RWPE2 (cell line): ENCODE results near the gene ITPRIPL2.

Source experiments
- ATAC-seq: fragments of 200-7000 bp; cut with Tn5 transposase; 3 replicates; pipeline ENCODE4 v1.9.1; 2021; ENCODE audit warnings: low read depth
- DNase-seq: peaks from one replicate; pipeline ENCODE4 v3.0.0-alpha.2; 2020; ENCODE audit warnings: low spot score
- H3K27ac ChIP-seq: fragments of 450-650 bp; 2 replicates; pipeline ENCODE4 v1.5.1; 2017; ENCODE audit warnings: mild to moderate bottlenecking; ENCODE audit not compliant: poor library complexity, severe bottlenecking
- H3K27me3 ChIP-seq: fragments of 250-450 bp; sonication (Bioruptor Pico); 2 replicates; pipeline ENCODE4 v1.5.1; 2021; ENCODE audit warnings: mild to moderate bottlenecking, moderate library complexity; ENCODE audit not compliant: insufficient read depth, poor library complexity, severe bottlenecking
- H3K36me3 ChIP-seq: fragments of 250-450 bp; sonication (Bioruptor Pico); 2 replicates; pipeline ENCODE4 v1.5.1; 2020; ENCODE audit warnings: low read depth, mild to moderate bottlenecking, moderate library complexity
- H3K4me1 ChIP-seq: fragments of 250-450 bp; sonication (Bioruptor Pico); 2 replicates; pipeline ENCODE4 v1.5.1; 2021; ENCODE audit warnings: mild to moderate bottlenecking, moderate library complexity; ENCODE audit not compliant: insufficient read depth, poor library complexity, severe bottlenecking
- H3K4me3 ChIP-seq: fragments of 250-450 bp; sonication (Bioruptor Pico); 2 replicates; pipeline ENCODE4 v1.5.1; 2021; ENCODE audit warnings: mild to moderate bottlenecking, moderate library complexity; ENCODE audit not compliant: severe bottlenecking
- H3K9me3 ChIP-seq: fragments of 250-450 bp; sonication (Bioruptor Pico); 2 replicates; pipeline ENCODE4 v1.5.1; 2021; ENCODE audit warnings: mild to moderate bottlenecking, moderate library complexity; ENCODE audit not compliant: severe bottlenecking
- TF ChIP-seq, protein P1 (sequence below): fragments of 450-650 bp; IDR thresholded peaks from one replicate; pipeline ENCODE4 v1.5.1; 2017; ENCODE audit warnings: mild to moderate bottlenecking, moderate library complexity; ENCODE audit not compliant: poor library complexity, severe bottlenecking

Gene ITPRIPL2

DNA sequence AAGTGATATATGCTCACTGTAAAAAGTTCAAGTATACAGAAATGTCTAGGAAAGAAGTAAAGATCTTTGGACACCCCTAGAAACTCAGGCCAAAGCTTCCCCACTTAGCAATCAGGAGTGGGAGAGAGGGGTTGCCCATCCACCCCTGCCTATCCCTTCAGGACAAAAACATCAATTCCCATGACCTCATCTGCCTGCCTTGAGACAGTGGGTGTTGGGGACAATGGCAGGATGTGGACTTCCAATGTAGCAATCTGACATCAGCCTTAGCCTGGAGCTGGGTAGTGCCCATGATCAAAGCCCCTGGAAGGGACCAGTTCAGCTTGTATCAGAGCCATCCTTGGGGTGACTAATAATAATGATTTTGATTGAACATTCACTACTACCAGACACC lies 18.1 kb downstream of the ITPRIPL2 start:
- ATAC-seq, result no peak
- no peak for DNase-seq
- H3K27ac ChIP-seq, result peak overlapping the region; percentile 53

DNA sequence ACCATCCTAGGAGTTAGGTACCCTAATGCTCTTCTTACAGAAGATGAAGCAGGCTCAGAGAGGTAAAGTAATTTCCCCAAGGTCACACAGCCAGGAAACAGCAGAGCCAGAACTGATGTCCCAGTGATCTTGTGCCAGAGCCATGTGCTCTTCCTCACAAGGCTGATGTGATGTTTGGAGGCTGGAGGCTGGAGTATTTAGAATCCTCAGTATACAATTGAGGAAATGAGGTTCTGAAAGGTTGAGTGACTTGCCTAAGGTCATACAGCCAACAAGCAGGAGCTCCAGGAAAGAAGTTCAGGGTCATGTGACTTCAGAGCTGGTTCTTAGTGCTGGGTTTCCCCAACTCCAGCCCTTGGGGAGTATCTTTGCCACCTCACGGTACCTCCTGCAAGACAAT lies 18.5 kb downstream of the ITPRIPL2 start:
- Histone ChIP-seq H3K4me3 (no peak overlapping the region), H3K36me3 (no peaks in the 10 kb centered on the region), H3K27ac (no peak overlapping the region), H3K4me1 (peaks cover 33% of the 10 kb centered on the region), H3K9me3 (no peaks in the 10 kb centered on the region), H3K27me3 (no peaks in the 10 kb centered on the region)
- ATAC-seq, result no peak
- DNase-seq, result no peak
- TF ChIP-seq, protein P1, sequence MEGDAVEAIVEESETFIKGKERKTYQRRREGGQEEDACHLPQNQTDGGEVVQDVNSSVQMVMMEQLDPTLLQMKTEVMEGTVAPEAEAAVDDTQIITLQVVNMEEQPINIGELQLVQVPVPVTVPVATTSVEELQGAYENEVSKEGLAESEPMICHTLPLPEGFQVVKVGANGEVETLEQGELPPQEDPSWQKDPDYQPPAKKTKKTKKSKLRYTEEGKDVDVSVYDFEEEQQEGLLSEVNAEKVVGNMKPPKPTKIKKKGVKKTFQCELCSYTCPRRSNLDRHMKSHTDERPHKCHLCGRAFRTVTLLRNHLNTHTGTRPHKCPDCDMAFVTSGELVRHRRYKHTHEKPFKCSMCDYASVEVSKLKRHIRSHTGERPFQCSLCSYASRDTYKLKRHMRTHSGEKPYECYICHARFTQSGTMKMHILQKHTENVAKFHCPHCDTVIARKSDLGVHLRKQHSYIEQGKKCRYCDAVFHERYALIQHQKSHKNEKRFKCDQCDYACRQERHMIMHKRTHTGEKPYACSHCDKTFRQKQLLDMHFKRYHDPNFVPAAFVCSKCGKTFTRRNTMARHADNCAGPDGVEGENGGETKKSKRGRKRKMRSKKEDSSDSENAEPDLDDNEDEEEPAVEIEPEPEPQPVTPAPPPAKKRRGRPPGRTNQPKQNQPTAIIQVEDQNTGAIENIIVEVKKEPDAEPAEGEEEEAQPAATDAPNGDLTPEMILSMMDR, result no peak

More for the DNA sequence above, 18.1 kb downstream of the ITPRIPL2 start:
- H3K9me3 ChIP-seq, result no peaks in the 10 kb centered on the region
- TF ChIP-seq, protein P1, result no peak
- H3K4me3 ChIP-seq, result no peak overlapping the region
- H3K36me3 ChIP-seq, result no peaks in the 10 kb centered on the region
- H3K4me1 ChIP-seq, result peaks cover 28% of the 10 kb centered on the region
- H3K27me3 ChIP-seq, result no peaks in the 10 kb centered on the region

DNA sequence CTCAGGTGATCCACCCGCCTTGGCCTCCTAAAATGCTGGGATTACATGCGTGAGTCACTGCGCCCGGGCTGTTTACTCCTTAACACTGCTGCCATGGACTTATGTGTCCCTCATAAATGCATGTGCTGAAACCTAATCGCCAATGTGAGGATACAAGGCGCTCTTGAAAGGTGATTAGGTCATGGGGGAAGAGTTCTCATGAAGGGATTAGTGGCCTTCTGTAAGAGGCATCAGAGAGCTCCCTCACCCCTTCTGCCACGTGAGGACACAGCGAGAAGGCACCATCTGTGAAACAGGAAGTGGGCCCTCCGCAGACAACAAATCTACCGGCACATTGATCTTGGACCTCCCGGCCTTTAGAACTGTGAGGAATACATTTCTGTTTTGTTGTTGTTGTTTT lies 19.1 kb downstream of the ITPRIPL2 start:
- Histone ChIP-seq H3K4me3 (no peak overlapping the region), H3K9me3 (no peaks in the 10 kb centered on the region), H3K27me3 (no peaks in the 10 kb centered on the region), H3K36me3 (no peaks in the 10 kb centered on the region), H3K4me1 (peaks cover 39% of the 10 kb centered on the region), H3K27ac (no peak overlapping the region)
- TF ChIP-seq, protein P1, result no peak
- DNase-seq, result no peak
- ATAC-seq, result no peak

DNA sequence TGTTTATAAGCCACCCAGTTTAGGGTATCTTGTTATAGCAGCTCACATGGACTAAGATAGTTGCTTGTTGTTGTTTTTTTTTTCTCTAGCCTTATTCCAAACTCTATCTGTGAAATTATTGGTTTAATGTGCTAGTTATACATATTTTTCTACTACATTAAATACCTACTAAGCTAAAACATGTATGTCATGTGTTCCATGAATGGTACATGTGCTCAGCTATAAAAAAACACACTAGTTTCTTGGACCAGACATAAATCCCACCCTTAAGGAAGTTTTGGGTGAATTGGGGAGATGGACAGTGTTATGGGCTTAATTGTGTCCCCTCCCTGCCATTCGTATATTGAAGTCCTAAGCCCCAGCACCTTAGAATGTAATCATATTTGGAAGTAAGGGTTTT lies 19.8 kb downstream of the ITPRIPL2 start:
- TF ChIP-seq, protein P1, result no peak

DNA sequence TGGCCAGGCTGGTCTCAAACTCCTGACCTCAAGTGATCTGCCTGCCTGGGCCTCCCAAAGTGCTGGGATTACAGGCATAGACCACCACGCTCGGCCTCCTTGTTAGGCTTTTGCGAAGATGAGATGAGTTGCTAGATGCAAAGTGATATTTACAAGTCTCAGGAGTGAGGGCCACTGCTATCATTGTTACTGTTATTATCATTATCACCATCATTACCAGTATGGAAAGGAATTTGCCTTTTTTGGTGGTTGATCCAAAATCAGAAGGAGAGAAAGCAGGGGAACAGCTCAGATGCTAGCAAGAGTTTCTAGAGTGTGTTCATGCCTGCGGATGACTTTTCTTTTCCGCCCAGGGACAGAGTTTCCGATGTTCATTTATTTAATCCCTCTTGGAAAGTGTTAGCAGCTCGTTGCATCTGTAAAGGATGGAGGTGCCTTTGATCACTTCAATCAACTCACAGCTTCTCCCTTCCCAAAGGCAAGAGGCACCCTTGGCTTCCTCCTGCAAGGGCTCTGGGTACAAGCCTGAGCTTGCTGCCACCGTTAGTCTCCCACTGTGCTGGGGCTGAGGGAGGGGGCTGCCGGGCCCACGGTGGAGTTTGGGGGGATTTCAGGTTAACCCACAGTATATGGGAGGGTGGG lies 21.6 kb downstream of the ITPRIPL2 start:
- ATAC-seq (no peak), DNase-seq (no peak)
- no peaks in the 10 kb centered on the region for H3K9me3 ChIP-seq
- H3K4me3 ChIP-seq, result no peak overlapping the region
- TF ChIP-seq, protein P1, result no peak
- H3K27me3 ChIP-seq, result no peaks in the 10 kb centered on the region
- H3K27ac ChIP-seq, result peak overlapping the region; percentile 84
- H3K36me3 ChIP-seq, result no peaks in the 10 kb centered on the region
- H3K4me1 ChIP-seq, result peaks cover 54% of the 10 kb centered on the region

More for the DNA sequence above, 19.8 kb downstream of the ITPRIPL2 start:
- Histone ChIP-seq H3K4me1 (peaks cover 45% of the 10 kb centered on the region), H3K27ac (no peak overlapping the region), H3K9me3 (no peaks in the 10 kb centered on the region), H3K4me3 (no peak overlapping the region), H3K36me3 (no peaks in the 10 kb centered on the region), H3K27me3 (no peaks in the 10 kb centered on the region)
- no peak for ATAC-seq
- DNase-seq, result no peak
